Activated CD4-positive, CD25-positive, alpha-beta regulatory T cell treated with anti-CD3 and anti-CD28 coated beads, Interleukin-2, amount 50 U/mL, for 72 hours (primary cell): Measurements from ENCODE around the gene MIF4GD.
"Not testable (repeated sequence)": the region's sequence is repeated elsewhere in the genome, so short reads cannot be mapped to it uniquely, and the experiment has no call there.

ENCODE experiments used
- DNase-seq: peaks from one replicate; pipeline ENCODE4 v3.0.0; 2021

MIF4GD gene

DNA sequence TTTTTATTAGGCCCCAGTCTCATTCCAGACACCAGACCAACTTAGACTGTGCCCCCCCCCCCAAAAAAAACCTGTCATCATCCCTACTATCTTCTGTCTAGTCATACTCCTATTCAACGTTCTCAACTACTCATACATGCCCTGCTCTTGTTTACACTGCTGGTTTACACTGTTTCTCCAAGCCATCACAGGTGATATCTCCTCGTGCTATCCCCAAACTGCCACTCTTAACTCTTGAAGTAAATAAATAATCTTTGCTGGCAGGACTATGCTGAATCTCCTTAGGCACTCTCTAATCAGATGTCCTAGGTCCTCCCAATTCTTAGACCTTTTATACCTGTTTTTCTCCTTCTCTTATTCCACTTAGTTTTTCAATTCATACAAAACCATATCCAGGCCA is 13.8 kb downstream of the MIF4GD start:
- DNase-seq = not testable (repeated sequence)

DNA sequence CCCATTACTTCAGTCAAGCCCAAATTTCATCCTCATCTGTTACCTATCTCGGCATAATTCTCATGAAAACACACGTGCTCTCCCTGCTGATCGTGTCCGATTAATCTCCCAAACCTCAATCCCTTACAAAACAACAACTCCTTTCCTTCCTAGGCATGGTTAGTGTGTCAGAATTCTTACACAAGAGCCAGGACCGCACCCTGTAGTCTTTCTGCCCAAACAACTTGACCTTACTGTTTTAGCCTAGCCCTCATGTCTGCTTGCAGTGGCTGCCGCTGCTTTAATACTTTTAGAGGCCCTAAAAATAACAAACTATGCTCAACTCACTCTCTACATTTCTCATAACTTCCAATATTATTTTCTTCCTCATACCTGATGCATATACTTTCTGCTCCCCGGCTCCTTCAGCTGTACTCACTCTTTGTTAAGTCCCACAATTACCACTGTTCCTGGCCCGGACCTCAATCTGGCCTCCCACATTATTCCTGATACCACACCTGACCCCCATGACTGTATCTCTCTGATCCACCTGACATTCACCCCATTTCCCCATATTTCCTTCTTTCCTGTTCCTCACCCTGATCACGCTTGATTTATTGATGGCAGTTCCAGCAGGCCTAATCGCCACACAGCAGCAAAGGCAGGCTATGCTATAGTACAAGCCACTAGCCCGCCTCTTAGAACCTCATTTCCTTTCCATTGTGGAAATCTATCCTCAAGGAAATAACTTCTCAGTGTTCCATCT is 14.9 kb downstream of the MIF4GD start:
- not testable (repeated sequence) for DNase-seq

DNA sequence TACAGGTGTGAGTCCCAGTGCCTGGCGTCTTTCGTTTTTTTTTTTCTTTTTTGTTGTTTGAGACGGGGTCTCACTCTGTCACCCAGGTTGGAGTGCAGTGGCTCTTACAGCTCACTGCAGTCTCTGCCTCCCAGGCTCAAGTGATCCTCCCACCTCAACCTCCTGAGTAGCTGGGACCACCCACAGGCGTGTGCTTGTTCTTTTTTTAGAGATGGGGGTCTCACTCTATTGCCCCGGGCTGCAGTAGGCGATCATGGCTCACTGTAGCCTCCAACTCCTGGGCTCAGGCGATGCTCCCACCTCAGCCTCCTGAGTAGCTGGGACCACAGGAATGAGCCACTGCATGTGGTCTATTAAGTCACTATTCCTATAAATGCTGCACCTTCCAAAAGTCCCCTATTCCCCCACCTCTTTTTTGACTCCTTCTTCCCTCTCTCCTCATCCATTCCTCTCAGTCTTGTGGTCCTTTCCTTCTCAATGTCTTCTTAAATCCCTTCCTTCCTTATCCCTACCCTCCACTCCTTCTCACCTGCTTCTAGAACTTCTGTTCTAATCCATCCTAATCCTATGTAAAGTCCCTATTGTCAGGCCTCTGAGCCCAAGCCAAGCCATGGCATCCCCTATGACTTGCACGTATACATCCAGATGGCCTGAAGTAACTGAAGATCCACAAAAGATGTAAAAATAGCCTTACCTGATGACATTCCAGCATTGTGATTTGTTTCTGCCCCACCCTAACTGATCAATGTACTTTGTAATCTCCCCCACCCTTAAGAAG is 18.8 kb downstream of the MIF4GD start:
- no peak for DNase-seq

DNA sequence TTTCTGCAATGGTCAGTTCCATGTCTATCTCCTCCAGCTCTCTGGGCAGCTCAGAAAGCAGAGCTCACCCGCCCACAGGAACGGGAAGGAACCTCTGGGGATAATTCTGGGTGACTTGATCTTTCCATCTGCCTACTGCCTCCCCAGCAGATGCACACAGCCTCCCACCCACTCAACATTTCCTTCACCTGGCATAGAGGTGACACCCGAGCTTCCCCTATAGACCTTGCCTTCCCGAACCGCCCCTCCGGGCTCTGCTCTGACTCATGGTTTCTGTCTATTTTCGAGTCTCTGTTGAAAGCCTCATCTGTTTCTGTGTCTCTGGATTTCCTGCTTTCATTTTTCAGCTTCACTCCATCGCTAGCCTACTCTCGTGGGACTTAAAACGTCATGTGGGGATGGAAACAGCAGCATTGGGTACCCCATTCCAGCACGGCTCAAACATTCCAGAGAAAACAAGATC is 21.0 kb downstream of the MIF4GD start:
- DNase-seq = peak; percentile 56

DNA sequence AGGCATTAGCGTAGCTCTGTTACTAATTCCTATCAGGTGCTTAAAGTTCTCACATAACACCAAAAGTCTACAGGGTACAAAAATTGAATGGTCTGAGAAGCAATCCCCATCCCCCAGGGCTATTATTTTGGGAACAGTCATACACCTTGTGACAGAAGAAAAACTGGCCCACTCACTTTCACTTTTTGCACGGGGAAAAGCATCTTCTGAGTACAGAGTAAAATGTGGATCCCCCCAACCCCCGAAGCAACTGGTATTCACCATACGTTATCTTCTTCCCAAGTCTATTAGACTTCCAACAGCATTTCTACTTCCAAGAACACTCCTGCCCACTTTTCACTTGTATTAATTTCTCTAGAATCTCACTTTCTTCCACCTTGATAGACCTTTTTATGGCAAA is 21.5 kb downstream of the MIF4GD start:
- DNase-seq = no peak

DNA sequence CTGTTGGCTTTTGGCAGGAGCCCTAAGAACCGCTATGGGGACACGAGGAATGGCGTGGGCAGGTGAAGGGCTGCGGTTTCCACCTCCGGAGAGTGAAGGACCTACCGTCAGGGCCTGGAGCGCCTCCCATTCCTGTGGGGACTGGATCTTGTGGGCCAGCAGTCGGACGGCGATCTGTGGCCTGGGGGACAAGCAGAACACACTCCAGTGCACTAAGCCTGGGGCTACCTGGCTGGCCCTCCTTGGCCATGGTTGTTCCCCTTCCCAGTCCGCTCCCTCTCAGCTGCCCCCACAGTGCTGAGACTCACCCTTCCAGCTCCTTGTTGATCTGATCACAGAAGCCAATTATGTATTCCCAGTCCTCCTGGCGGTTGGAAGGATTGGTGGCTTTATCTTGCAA is 24.6 kb downstream of the MIF4GD start:
- DNase-seq = no peak

DNA sequence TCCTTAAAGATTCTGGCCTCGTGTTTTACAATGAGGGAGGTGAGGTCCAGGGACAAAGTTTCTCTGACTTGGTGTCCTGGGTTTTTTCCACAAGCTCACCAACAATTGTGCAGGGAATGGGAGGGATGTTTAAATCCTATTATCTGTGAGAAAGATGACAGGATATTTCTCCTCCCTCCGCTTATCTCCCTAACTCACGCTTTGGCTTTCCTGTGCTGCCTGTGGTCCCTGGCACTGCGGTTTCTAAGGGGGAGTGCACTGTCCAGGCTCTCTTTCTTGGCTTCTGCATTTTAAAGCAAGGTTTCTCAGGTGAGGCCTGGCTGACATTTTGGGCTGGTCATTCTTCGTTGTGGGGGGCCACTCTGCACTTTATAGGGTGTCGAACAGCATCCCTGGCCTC is 26.0 kb downstream of the MIF4GD start:
- no peak for DNase-seq

DNA sequence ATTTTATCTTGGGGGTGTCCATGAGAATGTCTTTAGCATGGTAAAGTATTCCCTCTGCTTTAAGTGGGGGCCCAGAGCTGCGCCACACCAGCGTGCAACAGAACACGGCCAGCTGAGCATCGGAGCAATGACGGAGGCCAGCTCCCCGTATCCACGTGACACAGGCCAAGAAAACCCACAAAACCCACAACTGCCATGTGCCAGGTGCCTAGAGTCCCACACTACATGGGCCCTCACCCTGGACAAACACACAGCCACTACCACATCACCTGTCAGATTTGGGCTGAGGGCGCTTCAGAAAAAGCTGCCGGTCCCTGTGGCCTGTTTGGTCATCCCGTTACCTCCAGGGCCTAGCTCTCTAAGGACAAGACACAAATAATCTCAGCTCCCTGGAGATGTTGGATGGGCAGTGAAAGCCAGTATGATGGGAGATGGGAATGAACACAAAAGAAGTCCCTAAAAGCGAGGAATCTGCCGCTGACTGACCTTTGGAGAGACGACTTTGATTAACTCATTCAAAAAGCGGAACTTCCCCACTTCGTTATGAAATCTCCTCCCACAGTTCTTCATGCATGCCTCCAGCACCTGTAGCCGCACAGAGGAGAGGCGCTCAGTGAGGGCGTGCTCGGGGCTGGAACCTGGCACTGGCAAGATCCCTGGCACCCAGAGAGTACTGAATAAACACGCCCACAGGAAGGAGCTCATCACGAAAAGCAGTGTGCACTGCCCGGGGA is 26.7 kb downstream of the MIF4GD start:
- DNase-seq = no peak

DNA sequence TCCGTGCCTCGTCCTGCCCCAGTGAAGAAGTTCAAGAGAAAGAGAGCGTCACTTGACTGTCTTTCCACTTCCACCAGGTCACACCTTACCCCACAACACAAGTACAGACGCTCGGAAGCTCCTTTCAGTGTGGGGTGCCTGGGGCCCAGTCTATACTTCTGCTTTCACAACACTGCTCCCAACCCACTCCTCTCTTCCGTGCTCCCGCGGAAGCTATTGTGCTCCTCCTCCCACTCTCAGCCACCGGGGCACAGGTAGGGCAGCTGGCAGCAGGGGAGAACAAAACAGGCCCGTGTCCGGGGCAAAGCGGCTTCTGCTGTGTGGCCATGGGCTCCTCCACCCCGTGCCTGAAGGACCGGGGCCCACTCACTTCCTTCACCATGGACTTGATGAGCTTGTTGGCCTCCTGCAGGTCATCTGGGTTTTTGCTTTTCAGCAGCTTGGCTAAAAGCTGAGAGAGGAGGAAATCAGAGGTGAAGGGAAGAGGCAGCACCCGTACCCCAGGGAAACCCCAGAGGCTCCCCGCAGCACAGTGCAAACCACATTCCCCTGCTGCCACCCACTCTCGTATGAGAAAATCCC is 28.5 kb downstream of the MIF4GD start:
- DNase-seq = no peak

DNA sequence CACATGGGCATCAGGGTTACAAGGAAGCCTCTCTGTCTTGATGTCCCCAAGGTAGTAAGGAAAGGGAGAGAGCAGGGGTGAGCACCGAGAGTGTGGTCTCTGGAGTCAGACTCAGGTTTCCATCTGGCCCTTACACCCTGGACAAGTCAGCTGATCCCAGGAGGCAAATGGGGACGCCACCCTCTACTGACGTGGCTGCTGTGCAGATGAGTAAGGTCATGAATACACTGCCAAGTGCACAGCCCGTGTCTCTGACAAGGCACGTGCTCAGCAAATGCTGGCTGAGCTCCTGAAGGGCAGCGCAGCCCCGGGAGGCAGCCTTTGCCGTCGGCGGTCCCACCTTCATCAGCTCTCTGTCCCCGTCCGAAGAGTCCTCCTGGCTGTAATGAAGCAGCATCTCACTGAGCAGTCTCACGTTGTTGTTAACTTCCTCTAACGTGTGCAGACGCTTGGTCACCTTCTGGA is 29.0 kb downstream of the MIF4GD start:
- no peak for DNase-seq

DNA sequence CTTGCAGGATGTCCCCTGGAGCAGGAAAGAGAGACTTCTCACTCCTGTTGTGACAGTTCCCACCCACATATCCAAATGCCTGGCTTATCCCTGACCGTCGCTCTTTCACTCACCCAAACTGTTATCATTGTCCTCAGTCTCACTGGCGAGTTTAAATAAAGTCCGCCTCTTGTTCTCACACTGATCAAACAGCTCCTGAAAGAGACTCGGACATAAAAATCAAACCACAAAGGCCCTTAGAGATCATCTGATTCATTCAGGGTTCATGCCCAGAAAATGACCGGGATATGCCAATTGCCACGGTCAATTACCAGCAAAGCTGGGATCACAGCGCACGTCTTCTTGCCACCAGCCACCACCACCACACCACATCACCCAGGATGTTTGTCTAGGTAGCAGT is 29.5 kb downstream of the MIF4GD start:
- no peak for DNase-seq

DNA sequence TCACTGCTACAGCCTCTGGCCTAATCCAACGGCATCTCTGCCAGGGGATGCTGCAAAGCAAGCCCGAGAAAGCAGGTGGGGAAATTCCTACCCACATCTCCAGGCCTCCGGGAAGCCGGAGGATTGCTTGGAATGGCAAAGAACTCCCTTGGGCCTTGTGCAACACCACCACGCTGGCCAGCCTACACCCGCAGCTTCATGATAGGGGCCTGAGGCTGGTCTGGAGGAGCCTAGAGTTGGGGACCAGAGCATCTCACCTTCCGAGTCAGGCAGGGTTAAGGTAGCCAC is 29.9 kb downstream of the MIF4GD start:
- no peak for DNase-seq

DNA sequence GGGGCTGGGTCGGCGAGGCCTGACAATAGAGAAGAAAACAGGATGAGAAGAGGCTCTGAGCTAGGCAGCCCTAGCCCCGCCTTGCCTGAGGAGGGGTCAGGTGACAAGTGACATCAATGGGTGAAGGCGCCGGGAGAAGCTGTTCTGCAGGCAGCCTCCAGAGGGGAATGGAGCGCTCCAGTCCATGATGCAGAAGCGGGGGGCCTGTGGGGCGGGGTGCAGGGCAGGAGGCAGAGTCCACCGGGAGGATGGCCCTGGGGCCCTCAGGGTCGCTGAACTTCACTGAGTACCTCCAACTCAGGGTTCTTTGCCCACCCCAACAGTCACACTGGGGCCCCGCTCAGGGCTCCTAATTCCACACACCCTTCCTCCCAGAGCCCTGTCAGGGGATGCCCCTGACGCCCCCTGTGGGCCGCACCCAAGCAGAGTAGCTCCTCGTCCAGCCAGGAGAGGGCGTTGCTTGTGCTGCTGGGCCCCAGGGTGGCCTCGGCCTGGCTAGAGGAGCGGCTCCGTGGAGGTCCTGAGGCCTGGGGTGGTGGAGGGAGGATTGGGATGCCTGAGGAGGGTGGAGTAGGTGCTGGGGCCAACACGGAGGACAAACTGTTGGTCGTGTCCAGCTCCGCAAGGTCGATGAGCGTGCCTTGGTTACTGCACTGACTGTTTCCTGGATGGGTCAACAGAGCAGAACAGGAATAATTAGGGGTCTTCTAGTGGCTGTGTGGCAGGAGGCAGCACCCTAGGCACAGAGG is 30.5 kb downstream of the MIF4GD start:
- DNase-seq = no peak

DNA sequence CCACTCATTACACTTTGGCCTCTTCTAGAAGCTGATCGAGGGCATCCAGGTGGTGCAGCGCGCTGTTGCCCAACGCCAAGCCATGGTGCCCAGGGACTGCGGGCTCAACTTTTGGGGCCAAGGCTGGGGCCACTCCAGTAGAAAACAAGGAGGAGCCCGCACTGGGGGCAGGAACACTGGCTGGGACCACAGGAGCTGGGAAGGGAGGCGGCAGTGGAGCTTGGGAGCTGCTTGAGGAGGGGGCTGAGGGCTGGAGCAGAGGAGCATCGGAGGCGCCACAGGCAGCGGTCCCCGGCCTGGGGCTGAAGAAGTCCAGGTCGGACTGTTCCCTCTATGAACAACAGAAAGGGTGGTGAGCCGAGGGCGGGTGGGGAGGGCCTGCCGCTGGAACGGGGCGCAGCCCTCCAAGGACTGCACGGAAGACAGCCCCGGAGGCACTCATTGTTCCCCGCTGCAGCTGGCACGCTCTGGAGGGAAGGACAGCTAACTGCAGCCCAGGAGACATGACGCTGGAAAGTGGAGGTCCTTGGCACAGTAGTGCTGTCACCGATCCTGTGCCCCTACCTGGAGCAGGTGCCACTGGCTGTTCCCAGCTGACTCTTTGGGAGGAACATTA is 31.1 kb downstream of the MIF4GD start:
- no peak for DNase-seq

DNA sequence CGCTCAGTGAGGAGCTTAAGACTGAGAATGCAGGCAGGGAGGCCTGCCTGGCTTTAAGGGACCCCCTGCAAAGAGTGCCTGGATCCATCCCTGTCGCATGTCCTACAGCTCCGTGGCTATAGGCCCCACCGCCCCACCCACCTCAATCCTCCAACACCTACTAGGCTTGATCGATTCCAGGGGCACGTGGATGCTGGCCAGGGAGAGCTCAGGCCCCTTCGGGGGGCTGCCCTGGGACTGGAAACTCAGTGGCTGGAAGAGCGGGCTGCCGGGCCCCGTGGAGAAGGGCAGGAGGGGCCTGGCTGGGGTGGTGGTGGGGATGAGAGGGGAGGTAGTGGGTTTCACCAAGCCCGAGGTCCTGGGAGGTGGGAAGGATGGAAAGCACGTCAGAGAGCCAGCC is 31.8 kb downstream of the MIF4GD start:
- DNase-seq = no peak

DNA sequence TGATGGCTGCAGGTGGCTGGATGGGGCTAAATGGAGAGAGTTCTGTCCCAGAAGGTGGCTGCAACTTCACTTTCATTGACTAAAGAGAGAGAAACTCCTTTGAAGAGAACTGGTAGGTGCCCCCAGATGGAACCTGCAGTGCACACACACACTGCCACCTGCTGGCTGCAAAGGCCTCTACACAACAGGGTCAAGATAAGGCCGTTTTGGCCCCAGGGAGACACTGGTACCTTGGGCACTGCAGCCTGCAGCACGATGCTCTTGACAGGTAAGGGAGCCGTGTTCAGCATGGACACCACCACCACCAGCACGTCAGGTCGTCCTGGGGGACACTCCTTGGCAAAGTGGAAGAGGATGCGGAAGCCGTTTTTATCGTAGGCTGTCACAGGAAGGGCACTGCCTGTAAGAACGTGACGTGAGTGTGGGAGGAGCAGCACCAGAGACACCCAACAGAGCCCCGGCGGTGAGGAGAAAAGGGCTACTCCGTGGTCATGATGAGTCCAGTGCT is 32.3 kb downstream of the MIF4GD start:
- DNase-seq = peak; percentile 61

DNA sequence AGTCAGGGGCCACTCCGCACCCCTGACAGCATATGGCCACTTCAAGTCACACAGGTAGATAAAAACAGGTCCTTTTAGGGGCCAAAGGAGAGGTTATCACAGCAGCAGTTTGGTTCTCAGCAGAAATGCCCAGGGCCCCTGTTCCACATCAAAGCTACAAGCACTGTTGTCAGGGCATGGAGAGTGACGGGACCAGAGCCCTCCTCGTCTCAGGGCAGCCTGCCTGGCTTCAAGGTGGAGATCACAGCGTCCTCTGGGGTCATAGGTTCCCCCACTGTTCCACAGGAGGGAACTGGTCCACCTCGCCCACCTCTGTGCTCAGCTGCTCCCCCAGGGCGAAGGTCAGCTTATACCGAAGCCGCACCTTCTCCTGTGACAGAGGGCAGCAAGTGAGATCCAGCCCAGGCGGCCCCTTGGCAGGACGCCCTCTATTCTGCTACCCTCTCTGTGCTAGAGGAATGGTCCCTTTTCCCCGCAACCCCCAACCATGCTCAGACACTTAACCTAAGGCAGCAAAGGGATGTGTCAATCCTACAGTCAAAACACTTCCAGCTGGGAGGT is 32.9 kb downstream of the MIF4GD start:
- no peak for DNase-seq

DNA sequence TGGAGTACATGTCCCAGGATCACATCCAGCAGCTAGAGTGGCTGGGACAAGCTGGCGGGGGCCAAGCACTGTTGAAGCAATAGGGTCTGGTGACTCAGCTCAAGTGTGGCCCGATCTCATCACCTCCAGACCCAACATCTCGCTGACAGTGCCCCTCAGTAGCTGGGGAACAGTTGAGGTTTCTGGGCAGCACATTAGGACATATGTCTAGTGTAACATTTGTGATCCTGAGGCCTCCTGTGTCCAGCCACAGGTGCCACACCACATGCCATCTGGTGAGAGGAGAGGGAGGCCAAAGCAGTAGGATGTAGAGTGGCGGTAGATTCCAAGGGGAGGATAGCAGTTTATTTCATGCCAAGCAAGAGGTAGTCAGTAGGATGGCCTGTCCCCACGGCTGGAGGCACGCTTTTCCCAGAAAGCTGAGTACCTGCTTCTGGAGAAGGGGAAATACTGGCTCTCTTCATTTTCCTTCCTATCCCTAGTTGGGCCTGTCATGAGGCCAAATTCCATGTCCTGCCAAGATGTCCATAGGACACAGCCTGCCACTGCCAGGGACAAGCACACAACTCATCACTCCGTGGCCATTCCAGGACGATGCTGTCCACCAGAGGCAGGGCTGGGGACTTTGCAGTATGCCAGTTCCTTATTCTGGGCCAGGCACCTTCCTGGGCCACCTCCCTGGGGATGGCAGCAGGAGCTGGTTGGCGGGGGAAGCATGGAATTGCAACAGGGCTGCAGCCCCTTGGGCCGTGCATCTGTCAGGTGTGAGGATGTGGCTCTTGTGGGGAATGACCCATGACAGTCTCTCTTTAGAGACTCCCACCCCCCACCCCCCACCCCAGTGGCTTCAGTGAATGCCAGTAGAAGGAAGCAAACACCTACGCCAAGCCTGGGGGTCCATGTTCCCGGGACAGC is 33.7 kb downstream of the MIF4GD start:
- no peak for DNase-seq

DNA sequence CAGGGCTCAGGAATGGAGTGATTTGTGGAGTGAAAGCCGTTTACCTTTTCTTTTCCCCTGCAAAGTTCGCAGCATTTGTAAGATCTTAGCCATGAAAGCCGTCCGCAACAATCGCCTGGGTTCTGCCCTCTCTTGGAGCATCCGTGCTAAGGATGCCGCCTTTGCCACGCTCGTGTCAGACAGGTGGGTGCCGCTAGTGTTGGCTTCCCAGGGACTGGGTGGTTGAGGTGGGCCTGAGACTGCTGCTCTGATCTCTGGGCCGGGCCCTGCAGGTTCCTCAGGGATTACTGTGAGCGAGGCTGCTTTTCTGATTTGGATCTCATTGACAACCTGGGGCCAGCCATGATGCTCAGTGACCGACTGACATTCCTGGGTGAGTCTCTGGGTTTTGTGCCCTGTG is 38.2 kb downstream of the MIF4GD start:
- no peak for DNase-seq

DNA sequence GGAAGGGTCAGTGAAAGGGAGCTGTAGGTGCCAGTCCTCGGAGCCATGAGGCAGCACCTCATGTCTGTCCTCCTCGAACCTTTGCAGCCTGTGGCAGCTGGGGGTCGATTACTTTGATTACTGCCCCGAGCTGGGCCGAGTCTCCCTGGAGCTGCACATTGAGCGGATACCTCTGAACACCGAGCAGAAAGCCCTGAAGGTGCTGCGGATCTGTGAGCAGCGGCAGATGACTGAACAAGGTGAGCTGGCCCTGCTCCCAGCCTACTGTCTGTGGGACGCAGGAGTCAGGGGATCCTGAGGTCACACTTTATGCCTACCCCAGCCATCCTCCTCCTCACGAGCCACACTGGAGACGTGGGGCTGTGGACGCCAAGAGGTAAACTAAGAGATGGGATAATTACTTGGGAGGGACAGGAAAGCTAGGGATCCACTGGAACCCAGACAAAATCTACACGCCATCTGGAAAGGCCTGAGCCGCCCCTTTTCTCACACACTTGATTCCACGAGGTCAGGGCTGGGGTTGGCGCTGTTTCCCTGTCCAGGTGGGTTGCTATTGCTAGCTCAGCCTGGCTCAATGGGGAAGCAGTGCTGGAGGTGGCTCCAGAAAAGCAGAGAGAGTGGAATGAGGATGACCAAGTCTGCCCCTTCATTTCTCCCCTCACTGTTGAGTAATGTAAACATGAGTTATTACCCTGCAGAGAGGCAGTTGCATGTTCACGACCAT is 39.1 kb downstream of the MIF4GD start:
- DNase-seq = no peak
